HFFc6 (cell line): ENCODE results near the gene CCN5. TPM values are rescaled to one million over a fixed set of nuclear protein-coding genes. Genes with fewer than 3 reads are reported as not detected.
A peak's percentile ranks its signal among the peaks of the same experiment; 100 is the strongest.

Experiments used
- DNase-seq: peaks from one replicate; pipeline ENCODE4 v3.0.0-alpha.2; 2018
- H3K27ac Mint-ChIP-seq: 2 replicates; pipeline ENCODE4 v1.8.0; 2020; ENCODE audit warnings: mild to moderate bottlenecking, mixed read lengths
- H3K27me3 Mint-ChIP-seq: 2 replicates; pipeline ENCODE4 v1.8.0; 2021; ENCODE audit warnings: mild to moderate bottlenecking, moderate library complexity, mixed read lengths; ENCODE audit not compliant: insufficient read depth
- H3K36me3 Mint-ChIP-seq: 2 replicates; pipeline ENCODE4 v1.8.0; 2021; ENCODE audit warnings: low read depth, mixed read lengths
- H3K4me1 Mint-ChIP-seq: 2 replicates; pipeline ENCODE4 v1.8.0; 2020; ENCODE audit warnings: low read depth, mixed read lengths
- H3K4me3 Mint-ChIP-seq: 2 replicates; pipeline ENCODE4 v1.8.0; 2020; ENCODE audit warnings: mild to moderate bottlenecking, moderate library complexity, mixed read lengths
- H3K9me3 Mint-ChIP-seq: 2 replicates; pipeline ENCODE4 v1.8.0; 2020; ENCODE audit warnings: mild to moderate bottlenecking, mixed read lengths
- total RNA-seq, 6 experiments: library from RNA; stranded (reverse); fragmentation: NEBNext Ultra II Directional; extraction: Animal tissue kit (Norgen Biotek cat#: 25700); gene quantifications; 2 replicates in 1 of 6; 3 replicates in 5 of 6; pipeline ENCODE4 v1.2.3, GENCODE V29; 2021
- TF ChIP-seq, protein P1 (sequence below): fragments of 200-600 bp; sonication (generic); IDR thresholded peaks from 2 replicates; pipeline ENCODE4 v1.5.0; 2021; ENCODE audit warnings: antibody characterized with exemption, mild to moderate bottlenecking

Gene CCN5
- total RNA-seq, 6 experiments from 2014 or later, result 0.14 TPM; not detected in 5

- DNase-seq, result no peak
- Mint-ChIP-seq H3K4me1 (peaks cover 4% of the 10 kb centered on the region; the same call in 1 of the 2 replicates), H3K36me3 (peaks cover 4% of the 10 kb centered on the region; the same call in 1 of the 2 replicates), H3K4me3 (no peak overlapping the region), H3K27ac (no peak overlapping the region), H3K27me3 (peaks cover 30% of the 10 kb centered on the region), H3K9me3 (no peaks in the 10 kb centered on the region)
- TF ChIP-seq, protein P1, sequence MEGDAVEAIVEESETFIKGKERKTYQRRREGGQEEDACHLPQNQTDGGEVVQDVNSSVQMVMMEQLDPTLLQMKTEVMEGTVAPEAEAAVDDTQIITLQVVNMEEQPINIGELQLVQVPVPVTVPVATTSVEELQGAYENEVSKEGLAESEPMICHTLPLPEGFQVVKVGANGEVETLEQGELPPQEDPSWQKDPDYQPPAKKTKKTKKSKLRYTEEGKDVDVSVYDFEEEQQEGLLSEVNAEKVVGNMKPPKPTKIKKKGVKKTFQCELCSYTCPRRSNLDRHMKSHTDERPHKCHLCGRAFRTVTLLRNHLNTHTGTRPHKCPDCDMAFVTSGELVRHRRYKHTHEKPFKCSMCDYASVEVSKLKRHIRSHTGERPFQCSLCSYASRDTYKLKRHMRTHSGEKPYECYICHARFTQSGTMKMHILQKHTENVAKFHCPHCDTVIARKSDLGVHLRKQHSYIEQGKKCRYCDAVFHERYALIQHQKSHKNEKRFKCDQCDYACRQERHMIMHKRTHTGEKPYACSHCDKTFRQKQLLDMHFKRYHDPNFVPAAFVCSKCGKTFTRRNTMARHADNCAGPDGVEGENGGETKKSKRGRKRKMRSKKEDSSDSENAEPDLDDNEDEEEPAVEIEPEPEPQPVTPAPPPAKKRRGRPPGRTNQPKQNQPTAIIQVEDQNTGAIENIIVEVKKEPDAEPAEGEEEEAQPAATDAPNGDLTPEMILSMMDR, result no peak
Measured at GRCh38 chr20:44742304-44743079, 27.3 kb downstream of the CCN5 start.

- DNase-seq, result no peak
- Mint-ChIP-seq H3K4me1 (peaks cover 6% of the 10 kb centered on the region; the same call in 1 of the 2 replicates), H3K27ac (no peak overlapping the region), H3K27me3 (peaks cover 30% of the 10 kb centered on the region), H3K9me3 (no peaks in the 10 kb centered on the region), H3K36me3 (peaks cover 4% of the 10 kb centered on the region; the same call in 1 of the 2 replicates), H3K4me3 (no peak overlapping the region)
- TF ChIP-seq, protein P1, result no peak
Measured at GRCh38 chr20:44743080-44743701, 28.0 kb downstream of the CCN5 start.

DNA sequence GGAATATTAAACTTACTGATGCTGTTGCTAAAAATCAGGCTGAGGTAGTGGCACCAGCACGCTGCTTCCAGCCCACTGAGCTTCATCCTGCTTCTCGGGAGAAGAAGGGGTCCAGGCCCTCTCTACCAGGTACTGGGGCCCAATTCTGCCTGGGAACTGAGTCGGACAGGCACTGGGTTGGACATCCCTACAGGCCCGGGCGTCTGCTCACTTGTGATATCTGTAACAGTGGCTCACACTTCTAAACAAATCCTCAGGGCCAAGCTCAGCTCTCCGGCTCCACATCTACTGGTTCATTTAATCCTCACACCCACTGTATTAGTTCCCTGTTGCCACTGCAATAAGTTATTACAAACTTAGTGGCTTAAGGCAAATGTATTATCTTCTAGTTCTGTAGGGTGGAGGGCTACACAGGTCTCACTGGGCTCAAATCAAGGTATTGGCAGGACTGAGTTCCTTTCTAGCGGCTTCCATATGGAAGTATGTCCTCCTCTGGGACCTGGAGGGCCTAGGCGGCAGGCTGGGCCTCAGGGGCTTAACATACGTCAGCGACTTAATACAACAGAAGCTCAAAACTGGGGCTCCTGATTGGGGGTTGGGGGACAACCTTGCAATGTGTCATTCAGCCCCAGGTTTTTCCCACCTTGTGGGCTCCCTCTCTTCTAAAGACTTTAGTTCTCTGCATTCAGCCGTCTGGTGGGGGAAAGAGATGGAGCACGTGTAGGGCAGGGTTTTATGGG lies 28.9 kb downstream of the CCN5 start:
- Mint-ChIP-seq H3K9me3 (no peaks in the 10 kb centered on the region), H3K27ac (no peak overlapping the region), H3K4me1 (peaks cover 6% of the 10 kb centered on the region; the same call in 1 of the 2 replicates), H3K27me3 (peaks cover 28% of the 10 kb centered on the region), H3K36me3 (no peaks in the 10 kb centered on the region), H3K4me3 (no peak overlapping the region)
- no peak for DNase-seq
- TF ChIP-seq, protein P1, result no peak

- Mint-ChIP-seq H3K9me3 (no peaks in the 10 kb centered on the region), H3K36me3 (no peaks in the 10 kb centered on the region), H3K27me3 (peaks cover 27% of the 10 kb centered on the region), H3K27ac (no peak overlapping the region), H3K4me1 (peaks cover 6% of the 10 kb centered on the region; the same call in 1 of the 2 replicates), H3K4me3 (peak overlapping the region; percentile 60)
- TF ChIP-seq, protein P1, result no peak
- DNase-seq, result no peak
Measured at GRCh38 chr20:44745122-44745597, 30.0 kb downstream of the CCN5 start.

GRCh38 chr20:44745598-44746366 lies 30.6 kb downstream of the CCN5 start, which contains the start of gene KCNK15:
Gene KCNK15 (plus strand): TSS chr20:44745865. CDS start chr20:44745911, 46 bp downstream.
- peak within 1 kb of the TSS; percentile 65 for H3K4me3 Mint-ChIP-seq
- H3K36me3 Mint-ChIP-seq, result no peaks in the 10 kb centered on the region
- no peak within 1 kb of the TSS for H3K27ac Mint-ChIP-seq
- no peak for DNase-seq
- TF ChIP-seq, protein P1, result no peak
- peaks cover 26% of the 10 kb centered on the region for H3K27me3 Mint-ChIP-seq
- H3K4me1 Mint-ChIP-seq, result peaks cover 6% of the 10 kb centered on the region; the same call in 1 of the 2 replicates
- H3K9me3 Mint-ChIP-seq, result no peaks in the 10 kb centered on the region
